Type B pancreatic cell (in vitro differentiated cells): ENCODE data around the gene CCDC172. TPM values are rescaled to one million over a fixed set of nuclear protein-coding genes. Genes with fewer than 3 reads are reported as not detected.

Experiments used
- DNase-seq: peaks from one replicate; pipeline ENCODE4 v3.0.0; 2021; ENCODE audit warnings: mixed read lengths; ENCODE audit not compliant: unreplicated experiment; ENCODE audit errors: extremely low spot score
- H3K27ac Mint-ChIP-seq: 2 replicates; pipeline ENCODE4 v1.8.0; 2021; ENCODE audit warnings: mild to moderate bottlenecking, mixed read lengths
- H3K27me3 Mint-ChIP-seq: 2 replicates; pipeline ENCODE4 v1.8.0; 2021; ENCODE audit warnings: mixed read lengths
- H3K36me3 Mint-ChIP-seq: 2 replicates; pipeline ENCODE4 v1.8.0; 2021; ENCODE audit warnings: mixed read lengths
- H3K4me1 Mint-ChIP-seq: one replicate; pipeline ENCODE4 v1.8.0; 2021; ENCODE audit warnings: mixed read lengths; ENCODE audit not compliant: unreplicated experiment
- H3K4me3 Mint-ChIP-seq: 2 replicates; pipeline ENCODE4 v1.8.0; 2021; ENCODE audit warnings: mild to moderate bottlenecking, mixed read lengths
- H3K9me3 Mint-ChIP-seq: 2 replicates; pipeline ENCODE4 v1.8.0; 2021; ENCODE audit warnings: mixed read lengths
- long read RNA-seq: library from polyadenylated mRNA; unstranded; transcript quantifications from one replicate; pipeline ENCODE4 v2.0.0, GENCODE V29; 2020
- total RNA-seq: library from RNA; stranded (reverse); gene quantifications from 2 replicates; pipeline ENCODE4 v1.2.1, GENCODE V29; 2021; ENCODE audit warnings: low replicate concordance
- TF ChIP-seq, protein P1 (sequence below): fragments of 200-600 bp; sonication (generic); conservative IDR thresholded peaks from 2 replicates; pipeline ENCODE4 v1.5.0; 2021; ENCODE audit warnings: antibody characterized with exemption, mild to moderate bottlenecking

The CCDC172 gene, protein sequence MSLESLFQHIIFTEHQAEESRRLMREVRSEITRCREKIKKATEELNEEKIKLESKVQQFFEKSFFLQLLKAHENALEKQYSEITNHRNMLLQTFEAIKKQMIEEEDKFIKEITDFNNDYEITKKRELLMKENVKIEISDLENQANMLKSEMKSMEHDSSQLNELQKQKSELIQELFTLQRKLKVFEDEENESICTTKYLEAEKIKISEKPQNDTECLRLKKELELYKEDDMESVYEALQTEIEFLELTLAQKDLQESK
- not detected in 2 replicates for total RNA-seq
- long read RNA-seq, result 0 reads

DNA sequence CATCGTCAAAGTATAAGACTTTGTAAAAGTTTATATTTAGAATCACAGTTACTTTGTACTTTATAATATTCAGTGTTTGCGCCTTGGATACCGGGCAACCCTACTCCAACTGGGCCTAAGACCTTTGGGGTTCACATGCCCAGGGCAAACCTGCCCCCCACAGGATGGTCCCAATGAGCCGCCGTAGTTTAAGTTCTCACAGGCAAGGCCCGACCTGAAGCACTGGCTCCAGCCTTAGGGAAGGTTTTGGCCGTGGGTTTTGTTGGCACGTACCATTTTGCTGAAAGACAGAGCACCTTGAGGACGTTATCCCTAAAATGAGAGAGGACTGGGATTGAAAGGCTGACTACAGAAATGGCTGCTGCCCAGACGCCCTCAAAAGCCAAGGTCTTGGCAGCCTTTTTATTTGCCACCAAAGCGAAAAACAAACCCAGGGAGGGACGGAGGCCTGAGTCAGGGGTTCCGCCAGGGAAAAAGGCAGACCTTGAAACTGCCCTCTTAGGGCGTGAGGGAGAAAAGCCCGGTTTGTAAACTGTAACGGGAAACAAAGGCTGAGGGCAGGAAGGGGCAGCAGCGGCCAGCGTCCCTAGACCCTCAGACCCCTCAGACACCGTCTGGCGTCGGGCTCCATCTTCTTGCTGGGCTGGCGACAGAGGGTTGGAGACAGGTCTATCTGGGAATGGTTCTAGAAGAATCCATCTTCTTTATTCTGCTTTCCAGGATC lies at the start of gene CCDC172:
Gene CCDC172, plus strand, starts transcription at position 222 of the 724 bp plus-strand sequence. CDS start 564 bp downstream, outside the sequence.
- no peak within 1 kb of the TSS for H3K27ac Mint-ChIP-seq
- no peak for DNase-seq
- H3K4me3 Mint-ChIP-seq, result no peak within 1 kb of the TSS
- no peaks in the 10 kb centered on the region for H3K9me3 Mint-ChIP-seq
- H3K27me3 Mint-ChIP-seq, result peaks cover 30% of the 10 kb centered on the region
- no peaks in the 10 kb centered on the region for H3K4me1 Mint-ChIP-seq
- H3K36me3 Mint-ChIP-seq, result no peaks in the 10 kb centered on the region
- TF ChIP-seq, protein P1, sequence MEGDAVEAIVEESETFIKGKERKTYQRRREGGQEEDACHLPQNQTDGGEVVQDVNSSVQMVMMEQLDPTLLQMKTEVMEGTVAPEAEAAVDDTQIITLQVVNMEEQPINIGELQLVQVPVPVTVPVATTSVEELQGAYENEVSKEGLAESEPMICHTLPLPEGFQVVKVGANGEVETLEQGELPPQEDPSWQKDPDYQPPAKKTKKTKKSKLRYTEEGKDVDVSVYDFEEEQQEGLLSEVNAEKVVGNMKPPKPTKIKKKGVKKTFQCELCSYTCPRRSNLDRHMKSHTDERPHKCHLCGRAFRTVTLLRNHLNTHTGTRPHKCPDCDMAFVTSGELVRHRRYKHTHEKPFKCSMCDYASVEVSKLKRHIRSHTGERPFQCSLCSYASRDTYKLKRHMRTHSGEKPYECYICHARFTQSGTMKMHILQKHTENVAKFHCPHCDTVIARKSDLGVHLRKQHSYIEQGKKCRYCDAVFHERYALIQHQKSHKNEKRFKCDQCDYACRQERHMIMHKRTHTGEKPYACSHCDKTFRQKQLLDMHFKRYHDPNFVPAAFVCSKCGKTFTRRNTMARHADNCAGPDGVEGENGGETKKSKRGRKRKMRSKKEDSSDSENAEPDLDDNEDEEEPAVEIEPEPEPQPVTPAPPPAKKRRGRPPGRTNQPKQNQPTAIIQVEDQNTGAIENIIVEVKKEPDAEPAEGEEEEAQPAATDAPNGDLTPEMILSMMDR, result no peak

DNA sequence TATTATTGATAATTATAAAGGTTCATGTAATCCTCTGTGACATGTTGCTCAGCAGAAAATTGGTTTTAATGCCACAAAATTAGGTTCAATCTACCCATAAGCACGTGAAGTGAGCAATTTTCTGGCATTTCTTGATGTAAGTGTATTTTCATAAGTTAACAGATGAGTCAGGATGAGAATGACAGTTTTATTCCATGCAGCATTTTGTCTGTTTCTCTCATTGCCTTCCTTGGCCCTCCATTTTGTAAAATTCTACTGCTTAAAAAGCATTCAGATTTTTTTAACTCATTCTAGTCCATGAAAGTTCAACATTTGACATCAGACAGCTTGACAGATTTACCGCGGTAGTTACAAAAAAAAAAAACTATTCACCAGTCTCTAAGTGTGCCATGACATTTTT lies 47.3 kb upstream of the CCDC172 start:
- Mint-ChIP-seq H3K9me3 (no peaks in the 10 kb centered on the region), H3K36me3 (no peaks in the 10 kb centered on the region), H3K4me1 (peaks cover 20% of the 10 kb centered on the region), H3K4me3 (no peak overlapping the region), H3K27me3 (peaks cover 38% of the 10 kb centered on the region), H3K27ac (no peak overlapping the region)
- TF ChIP-seq, protein P1, result no peak
- no peak for DNase-seq

DNA sequence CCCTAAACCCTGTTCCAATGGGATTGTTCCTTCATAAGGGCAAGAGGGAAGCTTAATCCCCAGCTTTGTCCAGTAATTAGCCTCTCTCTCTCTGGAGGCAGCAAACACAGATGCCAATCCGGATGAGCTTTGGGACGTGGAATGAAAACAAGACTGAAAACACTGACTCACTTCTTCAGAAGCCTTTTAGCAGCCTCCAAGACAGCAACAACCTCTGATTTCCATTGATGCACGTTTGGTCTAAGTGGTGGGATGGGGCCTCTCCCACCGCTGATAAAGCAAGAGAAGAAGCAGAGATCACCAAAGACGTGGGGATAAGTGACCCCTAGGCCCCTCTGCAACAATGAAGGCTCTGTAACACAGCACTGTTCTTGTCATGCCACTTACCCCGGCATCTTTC lies 45.4 kb upstream of the CCDC172 start:
- H3K4me3 Mint-ChIP-seq, result no peak overlapping the region
- H3K9me3 Mint-ChIP-seq, result no peaks in the 10 kb centered on the region
- H3K36me3 Mint-ChIP-seq, result no peaks in the 10 kb centered on the region
- TF ChIP-seq, protein P1, result no peak
- H3K4me1 Mint-ChIP-seq, result peaks cover 16% of the 10 kb centered on the region
- DNase-seq, result no peak
- H3K27me3 Mint-ChIP-seq, result peaks cover 31% of the 10 kb centered on the region
- no peak overlapping the region for H3K27ac Mint-ChIP-seq

DNA sequence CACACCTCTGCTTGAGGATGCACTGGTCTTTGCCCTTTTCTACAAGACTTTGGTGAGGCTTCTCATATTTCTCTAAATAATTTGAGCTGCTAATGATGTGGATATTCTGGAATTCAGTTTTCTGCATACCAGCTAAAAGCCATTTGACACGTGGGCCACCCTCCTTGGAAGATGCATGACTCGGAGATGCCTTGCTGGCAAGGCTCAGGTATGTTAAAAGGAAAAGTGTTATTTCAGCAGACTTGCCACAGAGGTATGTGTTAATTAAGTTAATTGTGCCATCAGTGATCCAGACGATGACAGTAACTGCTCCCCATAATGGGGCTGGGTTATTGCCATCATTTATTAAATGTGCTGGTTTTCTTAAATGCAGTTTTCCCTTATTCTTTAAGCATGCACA lies 42.5 kb upstream of the CCDC172 start:
- H3K4me1 Mint-ChIP-seq, result peaks cover 9% of the 10 kb centered on the region
- H3K9me3 Mint-ChIP-seq, result no peaks in the 10 kb centered on the region
- H3K27me3 Mint-ChIP-seq, result peaks cover 16% of the 10 kb centered on the region
- no peaks in the 10 kb centered on the region for H3K36me3 Mint-ChIP-seq
- no peak overlapping the region for H3K27ac Mint-ChIP-seq
- DNase-seq, result no peak
- no peak overlapping the region for H3K4me3 Mint-ChIP-seq
- TF ChIP-seq, protein P1, result no peak

DNA sequence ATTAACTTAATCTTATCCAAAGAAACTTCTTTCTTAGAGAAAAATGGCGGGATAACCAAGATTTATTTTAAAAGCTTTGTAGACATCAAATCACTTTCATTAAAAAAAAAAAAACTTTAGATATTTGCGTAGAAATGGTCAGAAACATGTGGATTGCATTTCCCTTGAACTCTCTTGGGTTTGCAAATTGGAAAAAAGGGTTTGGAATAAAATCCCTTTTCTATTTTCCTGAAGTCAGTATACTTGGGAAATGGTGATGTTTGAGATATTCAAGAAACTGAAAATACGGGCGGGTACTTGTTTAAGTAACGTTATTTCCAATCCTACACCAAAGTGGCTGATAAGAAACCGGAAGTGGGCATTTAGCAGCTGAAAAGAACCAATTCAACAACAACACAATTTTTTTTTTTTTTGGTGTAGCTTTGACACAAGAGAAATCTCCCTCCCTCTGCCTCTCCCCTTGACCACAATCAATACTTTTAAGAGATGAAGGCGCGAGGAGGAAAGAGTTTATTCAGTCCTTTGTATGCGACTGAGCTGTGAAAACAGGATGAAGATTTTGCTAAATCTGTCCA lies 37.5 kb upstream of the CCDC172 start:
- Mint-ChIP-seq H3K27me3 (peaks cover 25% of the 10 kb centered on the region), H3K4me1 (peaks cover 4% of the 10 kb centered on the region), H3K27ac (no peak overlapping the region), H3K9me3 (no peaks in the 10 kb centered on the region), H3K4me3 (no peak overlapping the region), H3K36me3 (no peaks in the 10 kb centered on the region)
- TF ChIP-seq, protein P1, result no peak
- DNase-seq, result no peak
